Neural cell (in vitro differentiated cells): ENCODE results near the gene CLDN8. TPM values are rescaled to one million over a fixed set of nuclear protein-coding genes. Genes with fewer than 3 reads are reported as not detected.

ENCODE experiments used
- H2AFZ ChIP-seq: fragments of 200-600, 300-800 bp; sonication (generic), shearing (Covaris generic); 2 replicates; pipeline ENCODE4 v1.6.0; 2014; ENCODE audit warnings: low read depth, mild to moderate bottlenecking, antibody characterized with exemption, low read length, moderate library complexity
- H3F3A ChIP-seq: fragments of 200-600 bp; shearing (Covaris generic); 2 replicates; pipeline ENCODE4 v1.6.1; 2016; ENCODE audit warnings: mild to moderate bottlenecking, moderate library complexity, mixed read lengths, antibody characterized with exemption, low read length; ENCODE audit not compliant: insufficient read depth, poor library complexity, severe bottlenecking
- H3K27ac ChIP-seq: fragments of 200-600, 300-800 bp; sonication (generic), shearing (Covaris generic); 2 replicates; pipeline ENCODE4 v1.5.1; 2014; ENCODE audit warnings: mild to moderate bottlenecking, low read length, moderate library complexity
- H3K27me3 ChIP-seq: fragments of 300-800, 200-600 bp; sonication (generic), shearing (Covaris generic); 2 replicates; pipeline ENCODE4 v1.6.0; 2014; ENCODE audit warnings: mild to moderate bottlenecking, low read depth, low read length, moderate library complexity; ENCODE audit not compliant: insufficient read depth
- H3K36me3 ChIP-seq: fragments of 300-800, 200-600 bp; sonication (generic), shearing (Covaris generic); 2 replicates; pipeline ENCODE4 v1.5.1; 2014; ENCODE audit warnings: mild to moderate bottlenecking, antibody characterized with exemption, low read length, moderate library complexity; ENCODE audit not compliant: insufficient read depth
- H3K4me2 ChIP-seq: fragments of 300-800, 200-600 bp; sonication (generic), shearing (Covaris generic); 2 replicates; pipeline ENCODE4 v1.6.0; 2014; ENCODE audit warnings: mild to moderate bottlenecking, low read length
- H3K4me3 ChIP-seq: fragments of 300-800, 200-600 bp; sonication (generic), shearing (Covaris generic); 2 replicates; pipeline ENCODE4 v1.5.1; 2014; ENCODE audit warnings: mild to moderate bottlenecking, low read length, moderate library complexity
- H3K79me2 ChIP-seq: fragments of 200-600 bp; shearing (Covaris generic); replicated peaks from 2 replicates; pipeline ENCODE4 v1.6.0; 2014; ENCODE audit warnings: mild to moderate bottlenecking, low read length, moderate library complexity; ENCODE audit not compliant: insufficient read depth
- H3K9ac ChIP-seq: fragments of 300-800, 200-600 bp; sonication (generic), shearing (Covaris generic); 2 replicates; pipeline ENCODE4 v1.6.1; 2016; ENCODE audit warnings: mild to moderate bottlenecking, low read length, mixed read lengths
- H3K9me2 ChIP-seq: fragments of 200-600 bp; shearing (Covaris generic); 2 replicates; pipeline ENCODE4 v1.6.1; 2016; ENCODE audit warnings: mild to moderate bottlenecking, low read length, mixed read lengths; ENCODE audit not compliant: insufficient read depth
- H3K9me3 ChIP-seq: fragments of 200-600, 300-800 bp; sonication (generic), shearing (Covaris generic); 2 replicates; pipeline ENCODE4 v1.6.1; 2016; ENCODE audit warnings: mild to moderate bottlenecking, mixed run types, low read length, moderate library complexity, mixed read lengths
- H4K20me1 ChIP-seq: fragments of 200-600 bp; shearing (Covaris generic); 2 replicates; pipeline ENCODE4 v1.6.1; 2016; ENCODE audit warnings: mild to moderate bottlenecking, mixed run types; ENCODE audit not compliant: insufficient read depth
- EP300 ChIP-seq: fragments of 450-650 bp; conservative IDR thresholded peaks from 2 replicates; pipeline ENCODE4 v1.6.1; 2014; ENCODE audit warnings: antibody characterized with exemption, mild to moderate bottlenecking, moderate library complexity; ENCODE audit not compliant: poor library complexity, severe bottlenecking
- EZH2 ChIP-seq: fragments of 200-600, 300-800 bp; shearing (Covaris generic), sonication (generic); IDR thresholded peaks from 2 replicates; pipeline ENCODE4 v1.6.1; 2014; ENCODE audit warnings: antibody characterized with exemption, low read length, borderline replicate concordance, mild to moderate bottlenecking; ENCODE audit not compliant: insufficient read depth, poor library complexity, severe bottlenecking
- MXI1 ChIP-seq: fragments of 450-650 bp; conservative IDR thresholded peaks from 2 replicates; pipeline ENCODE4 v1.6.1; 2014; ENCODE audit warnings: antibody characterized with exemption, mild to moderate bottlenecking; ENCODE audit not compliant: poor library complexity, severe bottlenecking
- POLR2AphosphoS5 ChIP-seq: IDR thresholded peaks from 2 replicates; pipeline ENCODE4 v1.6.1; 2012
- RAD21 ChIP-seq: fragments of 450-650 bp; conservative IDR thresholded peaks from 2 replicates; pipeline ENCODE4 v1.6.1; 2014; ENCODE audit warnings: antibody characterized with exemption, mild to moderate bottlenecking, moderate library complexity
- SMC3 ChIP-seq: fragments of 450-650 bp; conservative IDR thresholded peaks from 2 replicates; pipeline ENCODE4 v1.6.1; 2014; ENCODE audit warnings: antibody characterized with exemption, mild to moderate bottlenecking, moderate library complexity; ENCODE audit not compliant: poor library complexity
- TAF1 ChIP-seq: IDR thresholded peaks from 2 replicates; pipeline ENCODE4 v1.6.1; 2012; ENCODE audit warnings: low read depth
- polyA plus RNA-seq: library from polyadenylated mRNA; depleted of rRNA; stranded (reverse); fragments of >200 nt; gene quantifications from 2 replicates; pipeline ENCODE4 v1.2.3, GENCODE V29; 2014
- TF ChIP-seq, protein P1 (sequence below): fragments of 450-650 bp; IDR thresholded peaks from 2 replicates; pipeline ENCODE4 v1.5.1; 2014; ENCODE audit warnings: antibody characterized with exemption, mild to moderate bottlenecking, moderate library complexity; ENCODE audit not compliant: poor library complexity, severe bottlenecking
- TF ChIP-seq, protein P2 (sequence below): IDR thresholded peaks from 2 replicates; pipeline ENCODE4 v1.6.1; 2012; ENCODE audit warnings: borderline replicate concordance

Gene CLDN8
- polyA plus RNA-seq, 1 donor from 2014 or later = not detected

DNA sequence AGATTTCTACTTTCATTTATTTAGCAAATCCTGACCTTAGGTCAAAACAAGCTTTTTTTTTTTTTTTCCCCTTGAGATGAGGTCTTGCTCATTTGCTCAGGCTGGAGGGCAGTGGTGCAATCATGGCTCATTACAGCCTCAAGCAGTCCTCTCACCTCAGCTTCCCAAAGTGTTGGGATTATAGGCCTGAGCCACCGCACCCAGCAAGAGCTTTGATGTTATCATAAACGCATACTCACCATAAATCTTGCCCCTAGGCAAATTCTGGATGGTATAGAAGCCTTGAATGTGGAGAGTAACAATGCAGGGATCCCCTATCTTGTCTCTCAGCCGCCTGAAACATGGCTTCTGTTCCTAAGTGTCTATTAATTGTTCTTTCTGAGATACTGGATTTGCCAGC is 24.8 kb upstream of the CLDN8 start:
- Histone ChIP-seq H3K4me2 (no peak overlapping the region), H3F3A (no peaks in the 10 kb centered on the region), H4K20me1 (no peaks in the 10 kb centered on the region), H3K9ac (no peak overlapping the region), H3K27me3 (no peaks in the 10 kb centered on the region), H3K27ac (no peak overlapping the region), H2AFZ (no peak overlapping the region), H3K4me3 (no peak overlapping the region), H3K9me3 (no peaks in the 10 kb centered on the region), H3K79me2 (no peaks in the 10 kb centered on the region), H3K36me3 (no peaks in the 10 kb centered on the region), H3K9me2 (no peaks in the 10 kb centered on the region)
- TF ChIP-seq MXI1 = no peak
- no peak for TF ChIP-seq POLR2AphosphoS5
- TF ChIP-seq EP300 = no peak
- TF ChIP-seq, protein P1, sequence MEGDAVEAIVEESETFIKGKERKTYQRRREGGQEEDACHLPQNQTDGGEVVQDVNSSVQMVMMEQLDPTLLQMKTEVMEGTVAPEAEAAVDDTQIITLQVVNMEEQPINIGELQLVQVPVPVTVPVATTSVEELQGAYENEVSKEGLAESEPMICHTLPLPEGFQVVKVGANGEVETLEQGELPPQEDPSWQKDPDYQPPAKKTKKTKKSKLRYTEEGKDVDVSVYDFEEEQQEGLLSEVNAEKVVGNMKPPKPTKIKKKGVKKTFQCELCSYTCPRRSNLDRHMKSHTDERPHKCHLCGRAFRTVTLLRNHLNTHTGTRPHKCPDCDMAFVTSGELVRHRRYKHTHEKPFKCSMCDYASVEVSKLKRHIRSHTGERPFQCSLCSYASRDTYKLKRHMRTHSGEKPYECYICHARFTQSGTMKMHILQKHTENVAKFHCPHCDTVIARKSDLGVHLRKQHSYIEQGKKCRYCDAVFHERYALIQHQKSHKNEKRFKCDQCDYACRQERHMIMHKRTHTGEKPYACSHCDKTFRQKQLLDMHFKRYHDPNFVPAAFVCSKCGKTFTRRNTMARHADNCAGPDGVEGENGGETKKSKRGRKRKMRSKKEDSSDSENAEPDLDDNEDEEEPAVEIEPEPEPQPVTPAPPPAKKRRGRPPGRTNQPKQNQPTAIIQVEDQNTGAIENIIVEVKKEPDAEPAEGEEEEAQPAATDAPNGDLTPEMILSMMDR = no peak
- TF ChIP-seq SMC3 = no peak
- TF ChIP-seq, protein P2, sequence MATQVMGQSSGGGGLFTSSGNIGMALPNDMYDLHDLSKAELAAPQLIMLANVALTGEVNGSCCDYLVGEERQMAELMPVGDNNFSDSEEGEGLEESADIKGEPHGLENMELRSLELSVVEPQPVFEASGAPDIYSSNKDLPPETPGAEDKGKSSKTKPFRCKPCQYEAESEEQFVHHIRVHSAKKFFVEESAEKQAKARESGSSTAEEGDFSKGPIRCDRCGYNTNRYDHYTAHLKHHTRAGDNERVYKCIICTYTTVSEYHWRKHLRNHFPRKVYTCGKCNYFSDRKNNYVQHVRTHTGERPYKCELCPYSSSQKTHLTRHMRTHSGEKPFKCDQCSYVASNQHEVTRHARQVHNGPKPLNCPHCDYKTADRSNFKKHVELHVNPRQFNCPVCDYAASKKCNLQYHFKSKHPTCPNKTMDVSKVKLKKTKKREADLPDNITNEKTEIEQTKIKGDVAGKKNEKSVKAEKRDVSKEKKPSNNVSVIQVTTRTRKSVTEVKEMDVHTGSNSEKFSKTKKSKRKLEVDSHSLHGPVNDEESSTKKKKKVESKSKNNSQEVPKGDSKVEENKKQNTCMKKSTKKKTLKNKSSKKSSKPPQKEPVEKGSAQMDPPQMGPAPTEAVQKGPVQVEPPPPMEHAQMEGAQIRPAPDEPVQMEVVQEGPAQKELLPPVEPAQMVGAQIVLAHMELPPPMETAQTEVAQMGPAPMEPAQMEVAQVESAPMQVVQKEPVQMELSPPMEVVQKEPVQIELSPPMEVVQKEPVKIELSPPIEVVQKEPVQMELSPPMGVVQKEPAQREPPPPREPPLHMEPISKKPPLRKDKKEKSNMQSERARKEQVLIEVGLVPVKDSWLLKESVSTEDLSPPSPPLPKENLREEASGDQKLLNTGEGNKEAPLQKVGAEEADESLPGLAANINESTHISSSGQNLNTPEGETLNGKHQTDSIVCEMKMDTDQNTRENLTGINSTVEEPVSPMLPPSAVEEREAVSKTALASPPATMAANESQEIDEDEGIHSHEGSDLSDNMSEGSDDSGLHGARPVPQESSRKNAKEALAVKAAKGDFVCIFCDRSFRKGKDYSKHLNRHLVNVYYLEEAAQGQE = no peak
- TF ChIP-seq EZH2 = no peak

DNA sequence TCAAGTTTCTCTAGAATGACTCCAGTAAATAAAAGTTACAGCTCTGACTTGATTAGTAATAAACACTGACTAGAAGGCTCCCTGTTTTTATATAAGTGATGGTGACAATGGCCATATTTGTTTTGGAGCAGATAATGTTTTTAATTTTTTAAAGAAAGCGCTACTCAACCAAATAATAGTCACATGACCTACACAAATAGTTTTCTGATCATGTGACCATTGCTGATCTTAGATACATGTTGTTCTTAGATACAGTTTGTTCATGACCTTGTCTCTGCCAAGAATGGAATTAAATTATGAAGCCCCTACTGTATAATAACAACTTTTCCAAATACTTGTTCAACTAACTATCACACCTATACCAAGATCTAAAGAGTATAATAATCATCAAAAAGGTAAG is 22.3 kb upstream of the CLDN8 start:
- no peaks in the 10 kb centered on the region for H3K79me2 ChIP-seq
- H3K9ac ChIP-seq = no peak overlapping the region
- no peaks in the 10 kb centered on the region for H3K36me3 ChIP-seq
- no peaks in the 10 kb centered on the region for H4K20me1 ChIP-seq
- H3K4me3 ChIP-seq = no peak overlapping the region
- no peak overlapping the region for H2AFZ ChIP-seq
- no peak overlapping the region for H3K27ac ChIP-seq
- H3K27me3 ChIP-seq = no peaks in the 10 kb centered on the region
- no peak overlapping the region for H3K4me2 ChIP-seq
- H3F3A ChIP-seq = no peaks in the 10 kb centered on the region
- no peaks in the 10 kb centered on the region for H3K9me3 ChIP-seq
- TF ChIP-seq TAF1 (no peak), POLR2AphosphoS5 (no peak), EZH2 (no peak), RAD21 (no peak), EP300 (no peak)
- no peaks in the 10 kb centered on the region for H3K9me2 ChIP-seq

DNA sequence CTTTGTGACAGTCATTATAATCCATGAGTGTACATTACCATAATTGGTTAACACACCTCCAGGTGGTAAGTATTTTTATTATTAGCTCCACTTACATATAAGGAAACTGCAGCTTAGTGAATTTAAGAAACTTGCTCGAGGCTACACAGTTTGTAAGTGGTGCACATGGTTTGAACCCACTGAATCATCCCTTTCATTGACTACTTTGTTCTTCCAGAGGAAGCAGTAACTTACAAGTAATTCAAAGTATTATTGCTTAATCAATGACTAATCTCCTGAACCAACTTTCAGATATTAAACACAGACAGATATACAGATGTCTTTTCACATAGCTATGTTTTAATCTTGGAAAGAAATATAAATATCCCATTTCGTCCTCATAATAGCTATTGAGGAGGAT is 18.7 kb upstream of the CLDN8 start:
- H4K20me1 ChIP-seq = no peaks in the 10 kb centered on the region
- H3K4me3 ChIP-seq = no peak overlapping the region
- H3K36me3 ChIP-seq = no peaks in the 10 kb centered on the region
- no peak overlapping the region for H2AFZ ChIP-seq
- no peak overlapping the region for H3K27ac ChIP-seq
- no peaks in the 10 kb centered on the region for H3K9me3 ChIP-seq
- H3F3A ChIP-seq = no peaks in the 10 kb centered on the region
- no peaks in the 10 kb centered on the region for H3K27me3 ChIP-seq
- no peaks in the 10 kb centered on the region for H3K9me2 ChIP-seq
- no peaks in the 10 kb centered on the region for H3K79me2 ChIP-seq
- no peak overlapping the region for H3K4me2 ChIP-seq
- TF ChIP-seq SMC3 (no peak), RAD21 (no peak), TAF1 (no peak), MXI1 (no peak), POLR2AphosphoS5 (no peak), EZH2 (no peak), EP300 (no peak)
- TF ChIP-seq, protein P1 = no peak
- TF ChIP-seq, protein P2 = no peak
- no peak overlapping the region for H3K9ac ChIP-seq
